ENCODE measurements around the gene C4BPB.

The C4BPB gene

DNA sequence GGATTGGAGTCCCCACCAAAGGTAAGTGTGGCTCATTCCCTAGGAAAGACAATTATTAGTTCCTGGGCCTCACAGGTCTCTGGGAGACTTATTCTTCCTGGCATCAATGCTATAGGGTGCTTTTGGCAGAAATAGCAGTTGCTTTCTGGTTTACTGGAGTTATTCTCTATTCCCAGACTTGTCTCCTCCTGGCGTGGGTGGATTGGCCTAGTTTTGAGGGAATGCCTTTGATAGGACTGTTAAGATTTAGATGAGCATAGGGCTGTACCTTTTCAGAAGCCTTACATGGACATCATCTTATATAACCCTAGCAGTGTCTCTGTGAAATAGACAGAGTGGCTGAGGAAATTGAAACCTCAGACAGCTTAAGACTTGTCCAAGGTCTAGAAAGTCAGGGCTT, 26.6 kb upstream of the C4BPB start:
- no peak overlapping the region for H3K4me3 ChIP-seq (ENCODE audit: low read depth in 1 of 2, low read length in 1 of 2)

DNA sequence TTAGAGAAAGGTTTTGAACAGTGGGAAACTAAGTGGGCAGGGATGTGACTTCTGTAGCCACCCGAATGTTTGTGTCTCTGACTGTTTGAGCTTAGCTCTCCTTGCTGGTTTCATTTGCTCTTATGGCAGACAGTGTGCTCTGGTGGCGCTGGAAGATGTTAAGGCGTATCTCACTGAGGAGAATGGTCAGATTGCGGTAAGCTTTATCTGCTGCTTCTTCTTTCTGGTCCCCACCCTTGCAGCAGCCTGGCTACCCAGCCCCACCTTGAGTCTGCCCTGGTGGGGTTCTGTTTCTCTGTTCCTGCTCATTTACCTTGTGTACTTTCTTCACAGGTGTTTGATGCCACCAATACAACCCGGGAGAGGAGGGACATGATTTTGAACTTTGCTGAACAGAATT, 25.6 kb upstream of the C4BPB start:
- no peak overlapping the region for H3K27ac ChIP-seq
- no peaks in the 10 kb centered on the region for H3K27me3 ChIP-seq
- H3K4me1 ChIP-seq (ENCODE audit: control insufficient read depth in 1 of 2, insufficient read depth in 1 of 2, low read depth in 1 of 2, low read length in 1 of 2): peaks cover 34 to 35% of the 10 kb centered on the region in 2 experiments
- H3K9me3 ChIP-seq: no peaks in the 10 kb centered on the region
- no peak overlapping the region for H3K4me3 ChIP-seq (ENCODE audit: low read depth in 1 of 2, low read length in 1 of 2)
- peaks cover 67% of the 10 kb centered on the region for H3K36me3 ChIP-seq
- TF ChIP-seq, protein P1, sequence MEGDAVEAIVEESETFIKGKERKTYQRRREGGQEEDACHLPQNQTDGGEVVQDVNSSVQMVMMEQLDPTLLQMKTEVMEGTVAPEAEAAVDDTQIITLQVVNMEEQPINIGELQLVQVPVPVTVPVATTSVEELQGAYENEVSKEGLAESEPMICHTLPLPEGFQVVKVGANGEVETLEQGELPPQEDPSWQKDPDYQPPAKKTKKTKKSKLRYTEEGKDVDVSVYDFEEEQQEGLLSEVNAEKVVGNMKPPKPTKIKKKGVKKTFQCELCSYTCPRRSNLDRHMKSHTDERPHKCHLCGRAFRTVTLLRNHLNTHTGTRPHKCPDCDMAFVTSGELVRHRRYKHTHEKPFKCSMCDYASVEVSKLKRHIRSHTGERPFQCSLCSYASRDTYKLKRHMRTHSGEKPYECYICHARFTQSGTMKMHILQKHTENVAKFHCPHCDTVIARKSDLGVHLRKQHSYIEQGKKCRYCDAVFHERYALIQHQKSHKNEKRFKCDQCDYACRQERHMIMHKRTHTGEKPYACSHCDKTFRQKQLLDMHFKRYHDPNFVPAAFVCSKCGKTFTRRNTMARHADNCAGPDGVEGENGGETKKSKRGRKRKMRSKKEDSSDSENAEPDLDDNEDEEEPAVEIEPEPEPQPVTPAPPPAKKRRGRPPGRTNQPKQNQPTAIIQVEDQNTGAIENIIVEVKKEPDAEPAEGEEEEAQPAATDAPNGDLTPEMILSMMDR (IDR thresholded peaks at IDR 0.05): no peak

More for the DNA sequence above, 26.6 kb upstream of the C4BPB start:
- Histone ChIP-seq H3K36me3 (peaks cover 57% of the 10 kb centered on the region), H3K27me3 (no peaks in the 10 kb centered on the region), H3K4me1 (ENCODE audit: control insufficient read depth in 1 of 2, insufficient read depth in 1 of 2, low read depth in 1 of 2, low read length in 1 of 2) (peaks cover 37 to 40% of the 10 kb centered on the region in 2 experiments), H3K27ac (no peak overlapping the region), H3K9me3 (no peaks in the 10 kb centered on the region)
- TF ChIP-seq, protein P1 (IDR thresholded peaks at IDR 0.05): no peak

DNA sequence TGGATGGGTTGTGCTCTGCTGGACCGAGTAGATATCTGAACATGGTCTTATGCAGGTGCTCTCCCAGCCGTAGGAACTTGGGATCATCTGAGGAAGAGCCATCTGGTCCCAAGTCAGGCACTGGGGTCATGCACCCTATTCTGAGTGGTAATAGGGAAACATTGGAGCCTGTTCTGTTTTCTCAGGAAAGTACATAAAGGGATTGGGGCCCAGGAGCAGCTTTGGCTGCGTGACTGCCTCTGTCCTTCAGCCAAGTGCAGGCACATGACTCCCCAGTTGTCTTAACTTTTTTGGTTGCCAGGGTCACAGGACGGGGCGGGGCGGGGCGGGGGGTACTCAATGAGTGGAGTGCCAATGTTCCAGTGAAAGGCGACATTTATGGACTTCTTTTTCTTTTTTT, 24.1 kb upstream of the C4BPB start:
- peaks cover 71% of the 10 kb centered on the region for H3K36me3 ChIP-seq
- H3K9me3 ChIP-seq: no peaks in the 10 kb centered on the region
- H3K4me1 ChIP-seq (ENCODE audit: control insufficient read depth in 1 of 2, insufficient read depth in 1 of 2, low read depth in 1 of 2, low read length in 1 of 2): peaks cover 34 to 35% of the 10 kb centered on the region in 2 experiments
- H3K27me3 ChIP-seq: no peaks in the 10 kb centered on the region
- no peak overlapping the region for H3K27ac ChIP-seq
- no peak overlapping the region for H3K4me3 ChIP-seq (ENCODE audit: low read depth in 1 of 2, low read length in 1 of 2)
- TF ChIP-seq, protein P1 (IDR thresholded peaks at IDR 0.05): no peak

DNA sequence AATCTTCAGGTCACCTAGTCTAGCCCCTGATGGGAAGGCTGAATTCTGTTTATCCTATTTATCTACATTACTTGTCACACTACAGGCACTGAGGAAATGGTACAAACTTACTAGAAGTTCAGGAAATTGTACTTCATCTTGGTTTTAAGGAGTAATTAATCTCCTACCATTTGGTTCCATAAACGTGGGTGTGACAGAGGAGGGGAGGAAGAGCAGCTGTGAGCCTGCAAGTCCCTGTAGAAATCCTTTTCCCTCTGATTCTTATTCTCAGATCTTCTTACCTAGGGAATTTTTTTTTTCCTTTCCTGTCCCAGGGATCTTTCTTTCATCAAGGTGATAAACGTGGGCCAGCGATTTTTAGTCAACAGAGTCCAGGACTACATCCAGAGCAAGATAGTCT, 21.5 kb upstream of the C4BPB start:
- no peaks in the 10 kb centered on the region for H3K27me3 ChIP-seq
- TF ChIP-seq, protein P1 (IDR thresholded peaks at IDR 0.05): no peak
- peak overlapping the region; percentile 87 for H3K27ac ChIP-seq
- H3K36me3 ChIP-seq: peaks cover 62% of the 10 kb centered on the region
- H3K4me1 ChIP-seq (ENCODE audit: control insufficient read depth in 1 of 2, insufficient read depth in 1 of 2, low read depth in 1 of 2, low read length in 1 of 2): peaks cover 46 to 50% of the 10 kb centered on the region in 2 experiments
- H3K9me3 ChIP-seq: no peaks in the 10 kb centered on the region
- H3K4me3 ChIP-seq (ENCODE audit: low read depth in 1 of 2, low read length in 1 of 2): no peak overlapping the region

DNA sequence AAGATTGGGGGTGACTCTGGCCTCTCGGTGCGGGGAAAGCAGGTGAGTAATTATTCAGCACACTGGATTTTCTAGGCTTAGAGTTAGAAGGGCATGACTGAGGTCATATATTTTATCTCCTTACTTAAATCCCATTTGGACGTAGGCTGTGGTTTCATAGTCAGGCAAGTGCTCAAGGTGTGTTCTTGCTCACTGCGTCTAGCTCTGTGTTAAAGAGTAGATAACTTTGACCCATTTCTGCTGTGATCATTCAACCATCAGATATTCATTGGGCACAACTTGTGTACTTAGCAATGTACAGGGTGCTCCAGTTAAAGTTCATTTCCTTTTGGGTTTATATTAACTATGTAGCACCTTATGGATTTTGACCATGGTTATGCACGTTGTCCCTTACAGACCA, 21.0 kb upstream of the C4BPB start:
- Histone ChIP-seq H3K4me3 (ENCODE audit: low read depth in 1 of 2, low read length in 1 of 2) (no peak overlapping the region), H3K9me3 (no peaks in the 10 kb centered on the region), H3K36me3 (peaks cover 62% of the 10 kb centered on the region)

More for the DNA sequence above, 21.0 kb upstream of the C4BPB start:
- Histone ChIP-seq H3K27ac (peak overlapping the region; percentile 87), H3K27me3 (no peaks in the 10 kb centered on the region), H3K4me1 (ENCODE audit: control insufficient read depth in 1 of 2, insufficient read depth in 1 of 2, low read depth in 1 of 2, low read length in 1 of 2) (peaks cover 51 to 55% of the 10 kb centered on the region in 2 experiments)
- TF ChIP-seq, protein P1 (IDR thresholded peaks at IDR 0.05): no peak

Data from neutrophil (primary cell).